Panc1 (cell line): ENCODE data around the gene PAPPA. TPM values are rescaled to one million over a fixed set of nuclear protein-coding genes. Genes with fewer than 3 reads are reported as not detected.

Experiments
- ATAC-seq: fragments of 200-7000 bp; cut with Tn5 transposase; 2 replicates; pipeline ENCODE4 v1.9.1; 2020; ENCODE audit warnings: mild to moderate bottlenecking, moderate library complexity
- BruUV-seq: library from RNA; stranded (reverse); fragments of 400-500 nt; replicated peaks from 2 replicates; lab custom pipeline; 2021; lab: Mats Ljungman, UMichigan
- CTCF ChIA-PET: fragments of 300-600 bp; sonication (Branson Sonifier 250); formaldehyde crosslinking; loops from one replicate; lab custom pipeline; 2022; ENCODE audit warnings: antibody characterized with exemption; lab: Charles Lee
- POLR2A ChIA-PET: fragments of 300-600 bp; sonication (Branson Sonifier 250); formaldehyde crosslinking; loops from one replicate; lab custom pipeline; 2022; ENCODE audit warnings: antibody characterized with exemption; lab: Charles Lee
- DNase-seq: peaks from one replicate; pipeline ENCODE4 v3.0.0-alpha.2; 2010; ENCODE audit warnings: low read depth, low spot score
- H3K27ac ChIP-seq: 2 replicates; pipeline ENCODE4 v1.5.1; 2011; ENCODE audit warnings: mild to moderate bottlenecking, low read length, inconsistent platforms
- H3K27me3 ChIP-seq: fragments of 200-500 bp; sonication (Bioruptor generic); 2 replicates; pipeline ENCODE4 v1.6.0; 2014; ENCODE audit warnings: low read length, inconsistent platforms; ENCODE audit not compliant: control insufficient read depth, insufficient read depth
- H3K36me3 ChIP-seq: fragments of 200-500 bp; sonication (Bioruptor generic); 2 replicates; pipeline ENCODE4 v1.5.1; 2014; ENCODE audit warnings: inconsistent platforms, mild to moderate bottlenecking, low read length, moderate library complexity; ENCODE audit not compliant: control insufficient read depth, insufficient read depth
- H3K4me1 ChIP-seq: 2 replicates; pipeline ENCODE4 v1.5.1; 2011; ENCODE audit warnings: inconsistent platforms, mild to moderate bottlenecking, low read length, moderate library complexity; ENCODE audit not compliant: control insufficient read depth, insufficient read depth
- H3K4me3 ChIP-seq, 2 experiments: 2 replicates each; pipeline ENCODE4 v1.5.1; 2011 to 2012; ENCODE audit warnings: low read depth in 2 of 2, low read length in 2 of 2, mild to moderate bottlenecking in 2 of 2, inconsistent platforms in 1 of 2, moderate library complexity in 1 of 2
- H3K9me3 ChIP-seq: fragments of 200-500 bp; sonication (Bioruptor generic); 2 replicates; pipeline ENCODE4 v1.5.1; 2014; ENCODE audit warnings: low read depth, mild to moderate bottlenecking, inconsistent platforms, low read length, moderate library complexity; ENCODE audit not compliant: control insufficient read depth, insufficient read depth
- POLR2AphosphoS5 ChIP-seq: IDR thresholded peaks from 2 replicates; pipeline ENCODE4 v1.6.1; 2012; ENCODE audit warnings: mild to moderate bottlenecking, low read depth, low read length, moderate library complexity
- SIN3A ChIP-seq: IDR thresholded peaks from 2 replicates; pipeline ENCODE4 v1.6.1; 2012; ENCODE audit warnings: low read depth, mild to moderate bottlenecking, low read length, moderate library complexity, borderline replicate concordance; ENCODE audit not compliant: insufficient read depth
- TCF7L2 ChIP-seq: IDR thresholded peaks from 2 replicates; pipeline ENCODE4 v1.6.1; 2011; ENCODE audit warnings: mild to moderate bottlenecking, low read depth, low read length, inconsistent platforms
- in situ Hi-C: cut with HindIII; loops from 2 replicates; pipeline ENCODE4 v1.10.0; 2016; ENCODE audit warnings: low sequenced_read_pairs, low pct_unique_long_range_greater_than_20kb
- intact Hi-C: fragments of 100-400 bp; cut with micrococcal nuclease; formaldehyde crosslinking; loops from one replicate; pipeline ENCODE4 v1.10.0; 2022; ENCODE audit not compliant: unreplicated experiment
- total RNA-seq: library from RNA; stranded (reverse); gene quantifications from one replicate; pipeline ENCODE4 v1.2.1, GENCODE V29; 2021; ENCODE audit not compliant: unreplicated experiment
- TF ChIP-seq, protein P1 (sequence below), 2 experiments: IDR thresholded peaks; 2 replicates each; pipeline ENCODE4 v1.6.1; 2011 to 2012; ENCODE audit warnings: low read depth in 2 of 2, control low read depth in 1 of 2, low read length in 1 of 2, mild to moderate bottlenecking in 1 of 2, moderate library complexity in 1 of 2; ENCODE audit not compliant: insufficient read depth in 1 of 2
- TF ChIP-seq, protein P2 (sequence below): fragments of 450-650 bp; IDR thresholded peaks from 2 replicates; pipeline ENCODE4 v1.5.1; 2017; ENCODE audit warnings: mild to moderate bottlenecking

PAPPA gene
- total RNA-seq, 1 experiment from 2014 or later = 1.2 TPM

DNA sequence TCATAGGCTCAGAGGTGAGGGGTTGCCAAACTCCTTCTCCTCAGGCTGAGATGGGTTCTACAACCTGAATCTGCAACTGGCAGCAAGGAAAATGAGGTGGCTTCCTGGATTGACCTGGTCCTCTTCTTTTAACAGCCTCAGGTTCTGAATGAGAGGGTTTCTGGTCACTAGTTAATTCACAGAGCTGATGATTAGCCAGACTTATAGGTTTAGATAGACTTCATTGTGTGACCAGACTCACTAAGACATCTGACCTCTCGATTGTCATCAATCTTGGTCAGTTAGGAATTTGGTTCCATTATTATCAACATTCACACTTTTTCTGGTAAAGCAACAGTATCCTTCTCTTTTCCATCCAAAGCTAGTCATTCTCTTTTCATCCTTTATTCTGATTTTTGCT, 257.9 kb downstream of the PAPPA start:
- in situ Hi-C loops = no loop called here
- POLR2A ChIA-PET = no interaction called here
- no peak for TF ChIP-seq TCF7L2
- TF ChIP-seq SIN3A = no peak
- no peak for TF ChIP-seq POLR2AphosphoS5
- TF ChIP-seq, protein P1, sequence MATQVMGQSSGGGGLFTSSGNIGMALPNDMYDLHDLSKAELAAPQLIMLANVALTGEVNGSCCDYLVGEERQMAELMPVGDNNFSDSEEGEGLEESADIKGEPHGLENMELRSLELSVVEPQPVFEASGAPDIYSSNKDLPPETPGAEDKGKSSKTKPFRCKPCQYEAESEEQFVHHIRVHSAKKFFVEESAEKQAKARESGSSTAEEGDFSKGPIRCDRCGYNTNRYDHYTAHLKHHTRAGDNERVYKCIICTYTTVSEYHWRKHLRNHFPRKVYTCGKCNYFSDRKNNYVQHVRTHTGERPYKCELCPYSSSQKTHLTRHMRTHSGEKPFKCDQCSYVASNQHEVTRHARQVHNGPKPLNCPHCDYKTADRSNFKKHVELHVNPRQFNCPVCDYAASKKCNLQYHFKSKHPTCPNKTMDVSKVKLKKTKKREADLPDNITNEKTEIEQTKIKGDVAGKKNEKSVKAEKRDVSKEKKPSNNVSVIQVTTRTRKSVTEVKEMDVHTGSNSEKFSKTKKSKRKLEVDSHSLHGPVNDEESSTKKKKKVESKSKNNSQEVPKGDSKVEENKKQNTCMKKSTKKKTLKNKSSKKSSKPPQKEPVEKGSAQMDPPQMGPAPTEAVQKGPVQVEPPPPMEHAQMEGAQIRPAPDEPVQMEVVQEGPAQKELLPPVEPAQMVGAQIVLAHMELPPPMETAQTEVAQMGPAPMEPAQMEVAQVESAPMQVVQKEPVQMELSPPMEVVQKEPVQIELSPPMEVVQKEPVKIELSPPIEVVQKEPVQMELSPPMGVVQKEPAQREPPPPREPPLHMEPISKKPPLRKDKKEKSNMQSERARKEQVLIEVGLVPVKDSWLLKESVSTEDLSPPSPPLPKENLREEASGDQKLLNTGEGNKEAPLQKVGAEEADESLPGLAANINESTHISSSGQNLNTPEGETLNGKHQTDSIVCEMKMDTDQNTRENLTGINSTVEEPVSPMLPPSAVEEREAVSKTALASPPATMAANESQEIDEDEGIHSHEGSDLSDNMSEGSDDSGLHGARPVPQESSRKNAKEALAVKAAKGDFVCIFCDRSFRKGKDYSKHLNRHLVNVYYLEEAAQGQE (IDR thresholded peaks at IDR 0.05; ENCODE audit: insufficient read depth in 1 of 2, low read depth in 2 of 2, low read length in 1 of 2) = no peak
- TF ChIP-seq, protein P2, sequence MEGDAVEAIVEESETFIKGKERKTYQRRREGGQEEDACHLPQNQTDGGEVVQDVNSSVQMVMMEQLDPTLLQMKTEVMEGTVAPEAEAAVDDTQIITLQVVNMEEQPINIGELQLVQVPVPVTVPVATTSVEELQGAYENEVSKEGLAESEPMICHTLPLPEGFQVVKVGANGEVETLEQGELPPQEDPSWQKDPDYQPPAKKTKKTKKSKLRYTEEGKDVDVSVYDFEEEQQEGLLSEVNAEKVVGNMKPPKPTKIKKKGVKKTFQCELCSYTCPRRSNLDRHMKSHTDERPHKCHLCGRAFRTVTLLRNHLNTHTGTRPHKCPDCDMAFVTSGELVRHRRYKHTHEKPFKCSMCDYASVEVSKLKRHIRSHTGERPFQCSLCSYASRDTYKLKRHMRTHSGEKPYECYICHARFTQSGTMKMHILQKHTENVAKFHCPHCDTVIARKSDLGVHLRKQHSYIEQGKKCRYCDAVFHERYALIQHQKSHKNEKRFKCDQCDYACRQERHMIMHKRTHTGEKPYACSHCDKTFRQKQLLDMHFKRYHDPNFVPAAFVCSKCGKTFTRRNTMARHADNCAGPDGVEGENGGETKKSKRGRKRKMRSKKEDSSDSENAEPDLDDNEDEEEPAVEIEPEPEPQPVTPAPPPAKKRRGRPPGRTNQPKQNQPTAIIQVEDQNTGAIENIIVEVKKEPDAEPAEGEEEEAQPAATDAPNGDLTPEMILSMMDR = no peak
- DNase-seq (no peak), ATAC-seq (no peak)
- Histone ChIP-seq H3K27me3 (no peaks in the 10 kb centered on the region), H3K9me3 (no peaks in the 10 kb centered on the region), H3K36me3 (no peaks in the 10 kb centered on the region), H3K4me1 (no peaks in the 10 kb centered on the region), H3K4me3 (no peak overlapping the region), H3K27ac (no peak overlapping the region)
- intact Hi-C loops = no loop called here
- CTCF ChIA-PET = no interaction called here
- no TSS peak for BruUV-seq

DNA sequence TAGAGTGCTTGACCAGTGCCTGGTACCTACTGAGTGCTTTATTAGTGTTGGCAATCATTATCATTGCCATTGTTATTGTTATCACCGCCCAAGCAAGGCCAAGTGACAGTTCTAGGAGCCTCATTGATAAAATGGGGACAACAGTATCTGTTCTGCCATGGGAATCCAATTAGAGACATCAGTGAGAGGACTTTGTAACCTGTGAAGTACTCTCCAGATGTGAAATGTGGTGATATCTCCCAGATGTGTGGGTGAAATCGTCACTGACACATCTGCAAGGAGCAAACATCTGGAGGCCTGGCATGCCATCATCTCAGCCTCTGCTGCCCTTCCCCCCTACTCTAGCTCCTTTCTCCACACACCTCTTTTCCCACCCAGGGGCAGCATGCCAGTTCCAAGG, 260.8 kb downstream of the PAPPA start:
- ATAC-seq = no peak
- intact Hi-C loops = no loop called here
- H3K27ac ChIP-seq = no peak overlapping the region
- H3K9me3 ChIP-seq = no peaks in the 10 kb centered on the region
- DNase-seq = no peak
- BruUV-seq = no TSS peak
- TF ChIP-seq, protein P1 (IDR thresholded peaks at IDR 0.05; ENCODE audit: insufficient read depth in 1 of 2, low read depth in 2 of 2, low read length in 1 of 2) = no peak
- TF ChIP-seq, protein P2 = no peak
- TF ChIP-seq POLR2AphosphoS5 (no peak), SIN3A (no peak), TCF7L2 (no peak)
- ChIA-PET POLR2A (no interaction called here), CTCF (no interaction called here)
- in situ Hi-C loops = no loop called here
- H3K36me3 ChIP-seq = no peaks in the 10 kb centered on the region
- no peaks in the 10 kb centered on the region for H3K27me3 ChIP-seq
- no peak overlapping the region for H3K4me3 ChIP-seq
- H3K4me1 ChIP-seq = no peaks in the 10 kb centered on the region
